K562 (cell line): ENCODE results near the gene CDK4. TPM values are rescaled to one million over a fixed set of nuclear protein-coding genes. Genes with fewer than 3 reads are reported as not detected.

Experiments used
- ATAC-seq: fragments of 200-7000 bp; cut with Tn5 transposase; 3 replicates; pipeline ENCODE4 v1.9.1; 2020; ENCODE audit warnings: moderate library complexity
- BruUV-seq: library from RNA; stranded (reverse); fragments of 400-500 nt; replicated peaks from 2 replicates; lab custom pipeline; 2021; lab: Mats Ljungman, UMichigan
- CTCF ChIA-PET: fragments of 300-600 bp; formaldehyde crosslinking; extraction: SDS; loops from one replicate; lab custom pipeline; 2021; ENCODE audit warnings: low intra/inter-chr PET ratio; lab: Yijun Ruan, JAX
- POLR2A ChIA-PET: fragments of 300-600, 350-650 bp; sonication (Branson Sonifier 250); formaldehyde crosslinking; extraction: SDS; loops from one replicate; lab custom pipeline; 2021; ENCODE audit warnings: antibody characterized with exemption, inconsistent platforms; lab: Yijun Ruan, JAX
- DNase-seq, 4 experiments: peaks; one replicate each; pipeline versions ENCODE4 v3.0.0 to v3.0.0-alpha.2; 2011 to 2018; ENCODE audit warnings: low spot score in 3 of 4, mixed read lengths in 3 of 4; ENCODE audit errors: extremely low read depth in 1 of 4
- FAIRE-seq: peaks from 2 replicates; lab custom pipeline; 2011; peaks lifted over from hg19 to GRCh38; lab: Jason Lieb, UNC
- H2AFZ ChIP-seq: 2 replicates; pipeline ENCODE4 v1.6.0; 2011; ENCODE audit warnings: low read depth, low read length, control low read depth, inconsistent platforms
- H3K27ac ChIP-seq: fragments of 200-600 bp; 3 replicates; pipeline ENCODE4 v1.8.0; 2011; ENCODE audit warnings: low read depth, mild to moderate bottlenecking, control low read depth, inconsistent platforms, low read length, moderate library complexity, mixed read lengths; ENCODE audit errors: extremely low read depth
- H3K27me3 ChIP-seq, 2 experiments: fragments of 300-600 bp in 1 of 2; 2 replicates in 1 of 2; 3 replicates in 1 of 2; pipeline versions ENCODE4 v1.6.0 to v1.8.0; 2011; ENCODE audit warnings: inconsistent platforms in 2 of 2, low read length in 2 of 2, mild to moderate bottlenecking in 1 of 2, mixed read lengths in 1 of 2, moderate library complexity in 1 of 2; ENCODE audit not compliant: control insufficient read depth in 2 of 2, insufficient read depth in 2 of 2
- H3K36me3 ChIP-seq: fragments of 300-600 bp; 3 replicates; pipeline ENCODE4 v1.8.0; 2011; ENCODE audit warnings: mild to moderate bottlenecking, low read length, inconsistent platforms; ENCODE audit not compliant: control insufficient read depth, insufficient read depth
- H3K4me1 ChIP-seq, 2 experiments: fragments of 200-600 bp in 1 of 2; replicated peaks in 1 of 2; 2 replicates in 1 of 2; 3 replicates in 1 of 2; pipeline versions ENCODE4 v1.5.1 to v1.8.0; 2011; ENCODE audit warnings: inconsistent platforms in 2 of 2, low read length in 2 of 2, mild to moderate bottlenecking in 1 of 2, mixed read lengths in 1 of 2, moderate library complexity in 1 of 2; ENCODE audit not compliant: control insufficient read depth in 2 of 2, insufficient read depth in 2 of 2
- H3K4me2 ChIP-seq: 2 replicates; pipeline ENCODE4 v1.6.1; 2011; ENCODE audit warnings: low read length, control low read depth, inconsistent platforms, mixed read lengths; ENCODE audit not compliant: insufficient read depth
- H3K4me3 ChIP-seq: fragments of 200-600 bp; sonication (generic), shearing (Covaris generic); 2 replicates; pipeline ENCODE4 v1.5.1; 2016; ENCODE audit warnings: control low read depth, inconsistent platforms
- H3K79me2 ChIP-seq: fragments of 200-600 bp; 3 replicates; pipeline ENCODE4 v1.8.0; 2011; ENCODE audit warnings: low read length, inconsistent platforms; ENCODE audit not compliant: control insufficient read depth, insufficient read depth
- H3K9ac ChIP-seq, 2 experiments: 2 replicates each; pipeline versions ENCODE4 v1.6.0 to v1.6.1; 2011; ENCODE audit warnings: low read depth in 2 of 2, low read length in 2 of 2, control low read depth in 1 of 2, inconsistent platforms in 1 of 2, mild to moderate bottlenecking in 1 of 2, mixed read lengths in 1 of 2; ENCODE audit not compliant: insufficient read depth in 1 of 2
- H3K9me1 ChIP-seq: one replicate; pipeline ENCODE4 v1.6.0; 2011; ENCODE audit warnings: inconsistent platforms, mild to moderate bottlenecking, low read length, moderate library complexity; ENCODE audit not compliant: control insufficient read depth, insufficient read depth
- H3K9me3 ChIP-seq: replicated peaks from 2 replicates; pipeline ENCODE4 v1.5.1; 2011; ENCODE audit warnings: low read depth, low read length, inconsistent platforms; ENCODE audit not compliant: control insufficient read depth, insufficient read depth
- H4K20me1 ChIP-seq: replicated peaks from 2 replicates; pipeline ENCODE4 v1.6.1; 2011; ENCODE audit warnings: low read length, inconsistent platforms, mixed read lengths; ENCODE audit not compliant: control insufficient read depth, insufficient read depth
- AFF4 ChIP-seq: sonication (generic); formaldehyde crosslinking; IDR thresholded peaks from 2 replicates; pipeline ENCODE4 v1.8.0; 2023; ENCODE audit warnings: mild to moderate bottlenecking, missing genetic modification reagents
- BHLHE40 ChIP-seq: IDR thresholded peaks from 2 replicates; pipeline ENCODE4 v1.6.1; 2011; ENCODE audit warnings: low read length, improper control_type of control experiment
- E2F8 ChIP-seq: fragments of 450-650 bp; IDR thresholded peaks from 2 replicates; pipeline ENCODE4 v1.7.1; 2018; ENCODE audit warnings: mild to moderate bottlenecking, low read depth; ENCODE audit not compliant: partially characterized antibody
- GATAD2B ChIP-seq: fragments of 450-650 bp; IDR thresholded peaks from 2 replicates; pipeline ENCODE4 v1.6.1; 2017; ENCODE audit warnings: mild to moderate bottlenecking, borderline replicate concordance
- HCFC1 ChIP-seq: IDR thresholded peaks from 2 replicates; pipeline ENCODE4 v1.6.1; 2012; ENCODE audit warnings: low read depth, low read length, improper control_type of control experiment
- IRF2 ChIP-seq: sonication (generic); formaldehyde crosslinking; IDR thresholded peaks from 2 replicates; pipeline ENCODE4 v1.8.1; 2022; ENCODE audit warnings: mild to moderate bottlenecking, missing genetic modification reagents
- POLR2AphosphoS2 ChIP-seq: IDR thresholded peaks from 2 replicates; pipeline ENCODE4 v1.6.1; 2012; ENCODE audit warnings: low read length, improper control_type of control experiment
- RBFOX2 ChIP-seq: fragments of 200-400 bp; formaldehyde crosslinking; IDR thresholded peaks from 2 replicates; pipeline ENCODE4 v1.6.1; 2017; ENCODE audit warnings: low read depth, mild to moderate bottlenecking, low read length, moderate library complexity
- RBM14 ChIP-seq: fragments of 200-400 bp; formaldehyde crosslinking; IDR thresholded peaks from 2 replicates; pipeline ENCODE4 v1.6.1; 2018; ENCODE audit warnings: low read depth, mild to moderate bottlenecking, low read length, moderate library complexity, borderline replicate concordance; ENCODE audit not compliant: insufficient read depth
- SUPT5H ChIP-seq: fragments of 450-650 bp; IDR thresholded peaks from 2 replicates; pipeline ENCODE4 v1.6.1; 2016
- TCF3 ChIP-seq: sonication (generic); formaldehyde crosslinking; IDR thresholded peaks from 2 replicates; pipeline ENCODE4 v1.4.0; 2020; ENCODE audit warnings: mild to moderate bottlenecking, missing genetic modification reagents
- ZNF449 ChIP-seq: fragments of 250-450 bp; sonication (Bioruptor Pico); IDR thresholded peaks from 2 replicates; pipeline ENCODE4 v1.8.0; 2022; ENCODE audit warnings: moderate library complexity, mild to moderate bottlenecking, inconsistent platforms
- WGBS: fragments of 100-300 bp; shearing (Covaris generic); methylation state at CpG from one replicate; pipeline ENCODE4 v1.1.6; 2016; ENCODE audit warnings: low coverage, mixed read lengths; ENCODE audit not compliant: insufficient coverage; ENCODE audit errors: missing lambda C conversion rate; 5-methylcytosine and 5-hydroxymethylcytosine counted together
- in situ Hi-C: fragments of 300-500 bp; cut with MboI; formaldehyde crosslinking; loops from 4 replicates; pipeline ENCODE4 v1.15.0; 2018; ENCODE audit warnings: inconsistent platforms, mixed read lengths
- intact Hi-C: fragments of 100-400 bp; cut with micrococcal nuclease; formaldehyde crosslinking; loops from 2 replicates; pipeline ENCODE4 v1.14.2; 2022
- polyA plus RNA-seq, 8 experiments: library from polyadenylated mRNA; depleted of rRNA in 4 of 8; stranded (reverse) in 5 of 8; unstranded in 3 of 8; fragments of >200 nt; fragmentation: Nextera tagmentation in 2 of 8; fragmentation: Illumina TruSeq in 1 of 8; extraction: Ambion mirVana in 2 of 8; extraction: Trizol in 1 of 8; gene quantifications; 2 replicates each; pipeline versions ENCODE4 v1.2.1 to v1.2.3, GENCODE V29; 2011 to 2014; ENCODE audit warnings: inconsistent platforms in 1 of 8, missing spikeins in 1 of 8
- total RNA-seq, 7 experiments: library from RNA; depleted of rRNA in 6 of 7; stranded (reverse); fragments of >200 nt in 6 of 7; fragmentation: Illumina TruSeq in 2 of 7; extraction: Trizol in 2 of 7; gene quantifications; 2 replicates each; pipeline versions ENCODE4 v1.2.1 to v1.2.3, GENCODE V29; 2011 to 2021; ENCODE audit warnings: low replicate concordance in 1 of 7

The CDK4 gene
- total and polyA plus RNA-seq, 9 of the 15 experiments (the other 6 are each of a cell fraction or from before 2014, with no cell fraction given): 37.8 to 436 (median 238) TPM

- CTCF ChIA-PET: no interaction called here
- no peak overlapping the region; a peak in 1 of 4 replicates for H3K9ac ChIP-seq
- BruUV-seq: TSS peak; percentile 59
- peak; percentile 2; the same call in 2 of the 3 replicates for ATAC-seq
- in situ Hi-C loops (loop anchor here (10.0 kb wide), 1 partner anchor 431 kb away; no protein-coding TSS in a partner anchor), intact Hi-C loops (no loop called here)
- H3K4me3 ChIP-seq: peak overlapping the region; percentile 59
- no peaks in the 10 kb centered on the region for H3K9me1 ChIP-seq
- peaks cover 50% of the 10 kb centered on the region for H3K36me3 ChIP-seq
- H3K4me2 ChIP-seq: peak overlapping the region; percentile 88
- H4K20me1 ChIP-seq: no peaks in the 10 kb centered on the region
- no peaks in the 10 kb centered on the region for H3K9me3 ChIP-seq
- H3K27me3 ChIP-seq: peaks cover 0 to 3% of the 10 kb centered on the region in 2 experiments; a peak in 2 of 5 replicates
- 47% methylated on average over 3 of the region's 3 CpGs for WGBS
- H2AFZ ChIP-seq: no peak overlapping the region
- peaks cover 14 to 16% of the 10 kb centered on the region in 2 experiments; a peak in 4 of 5 replicates for H3K4me1 ChIP-seq
- H3K79me2 ChIP-seq: peaks cover 30% of the 10 kb centered on the region
- peak in 1 of 4 experiments; percentile 18 for DNase-seq
- POLR2A ChIA-PET: interaction anchor here (0.6 to 2.5 kb wide), 4 partner anchors 8 to 184 kb away, joined by 3 to 15 read pairs (median 3); no protein-coding TSS in a partner anchor
- FAIRE-seq: no peak
- peak overlapping the region; percentile 84; the same call in 2 of the 3 replicates for H3K27ac ChIP-seq
- TF ChIP-seq HCFC1 (no peak), BHLHE40 (no peak), RBM14 (no peak), GATAD2B (no peak), POLR2AphosphoS2 (peak; percentile 9), SUPT5H (0 out of 2 replicates have a peak, but pooled peaks have one; percentile 0), TCF3 (no peak), E2F8 (peak; percentile 9), IRF2 (CRISPR knock-in tag) (no peak), RBFOX2 (peak; percentile 28; the same call in 1 of the 2 replicates), AFF4 (CRISPR knock-in tag) (no peak), ZNF449 (CRISPR knock-in tag) (no peak)
Measured at GRCh38 chr12:57746025-57746424, 6.1 kb downstream of the CDK4 start.
